Gastroesophageal sphincter (tissue), 3 donors: ENCODE results near the gene TMEM37.

ENCODE experiments used
- EP300 ChIP-seq: sonication (generic); formaldehyde crosslinking; IDR thresholded peaks from one replicate; pipeline ENCODE4 v1.6.1; 2017; ENCODE audit warnings: antibody characterized with exemption, mild to moderate bottlenecking
- TF ChIP-seq, protein P1 (sequence below), 4 experiments: fragments of 200-600 bp in 2 of 4; fragments of 450-650 bp in 2 of 4; sonication (generic) in 1 of 4; IDR thresholded peaks; one replicate each; pipeline ENCODE4 v1.5.1; 2017 to 2019; ENCODE audit warnings: antibody characterized with exemption in 4 of 4, mild to moderate bottlenecking in 2 of 4, moderate library complexity in 2 of 4

DNA sequence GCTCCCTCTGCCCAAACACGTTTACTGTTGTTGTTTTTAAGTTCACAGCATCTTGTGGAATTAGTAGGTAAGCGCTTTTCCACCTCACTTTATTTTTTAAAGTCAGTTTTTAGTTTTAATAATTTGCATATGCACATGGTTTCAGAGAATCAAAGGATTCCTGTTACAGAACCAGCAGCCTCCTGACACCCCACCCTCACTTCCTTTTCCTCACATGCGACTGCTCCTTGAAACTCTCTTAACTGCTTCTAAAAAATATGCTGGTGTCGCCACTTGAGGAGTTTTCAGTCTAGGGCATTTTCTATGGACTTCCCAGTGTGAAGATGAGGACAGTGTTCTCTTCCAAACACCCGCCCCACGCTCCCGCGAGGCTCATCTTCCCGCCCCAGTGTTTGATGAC is 14.4 kb downstream of the TMEM37 start:
- TF ChIP-seq, protein P1, sequence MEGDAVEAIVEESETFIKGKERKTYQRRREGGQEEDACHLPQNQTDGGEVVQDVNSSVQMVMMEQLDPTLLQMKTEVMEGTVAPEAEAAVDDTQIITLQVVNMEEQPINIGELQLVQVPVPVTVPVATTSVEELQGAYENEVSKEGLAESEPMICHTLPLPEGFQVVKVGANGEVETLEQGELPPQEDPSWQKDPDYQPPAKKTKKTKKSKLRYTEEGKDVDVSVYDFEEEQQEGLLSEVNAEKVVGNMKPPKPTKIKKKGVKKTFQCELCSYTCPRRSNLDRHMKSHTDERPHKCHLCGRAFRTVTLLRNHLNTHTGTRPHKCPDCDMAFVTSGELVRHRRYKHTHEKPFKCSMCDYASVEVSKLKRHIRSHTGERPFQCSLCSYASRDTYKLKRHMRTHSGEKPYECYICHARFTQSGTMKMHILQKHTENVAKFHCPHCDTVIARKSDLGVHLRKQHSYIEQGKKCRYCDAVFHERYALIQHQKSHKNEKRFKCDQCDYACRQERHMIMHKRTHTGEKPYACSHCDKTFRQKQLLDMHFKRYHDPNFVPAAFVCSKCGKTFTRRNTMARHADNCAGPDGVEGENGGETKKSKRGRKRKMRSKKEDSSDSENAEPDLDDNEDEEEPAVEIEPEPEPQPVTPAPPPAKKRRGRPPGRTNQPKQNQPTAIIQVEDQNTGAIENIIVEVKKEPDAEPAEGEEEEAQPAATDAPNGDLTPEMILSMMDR (IDR thresholded peaks at IDR 0.05): no peak
- no peak for TF ChIP-seq EP300
